Stomach smooth muscle (tissue), 2 donors: ENCODE measurements around the gene SLC25A29.
"Not testable (repeated sequence)": the region's sequence is repeated elsewhere in the genome, so short reads cannot be mapped to it uniquely, and the experiment has no call there.

Experiments
- H3K27ac ChIP-seq: one replicate; pipeline ENCODE4 v1.7.0; 2013; ENCODE audit warnings: mild to moderate bottlenecking, low read length, inconsistent platforms
- H3K27me3 ChIP-seq, 2 donors: one replicate each; pipeline ENCODE4 v1.7.0; 2013; ENCODE audit warnings: low read length in 2 of 2; ENCODE audit not compliant: insufficient read depth in 2 of 2, control insufficient read depth in 1 of 2
- H3K36me3 ChIP-seq, 2 donors: one replicate each; pipeline ENCODE4 v1.7.0; 2013; ENCODE audit warnings: low read length in 2 of 2; ENCODE audit not compliant: control insufficient read depth in 2 of 2, insufficient read depth in 2 of 2
- H3K4me1 ChIP-seq: one replicate; pipeline ENCODE4 v1.7.0; 2013; ENCODE audit warnings: low read length; ENCODE audit not compliant: control insufficient read depth, insufficient read depth
- H3K4me3 ChIP-seq, 2 donors: one replicate each; pipeline ENCODE4 v1.7.0; 2013; ENCODE audit warnings: low read length in 2 of 2
- H3K9ac ChIP-seq, 2 donors: one replicate each; pipeline ENCODE4 v1.7.0; 2013; ENCODE audit warnings: low read length in 2 of 2, mild to moderate bottlenecking in 1 of 2
- H3K9me3 ChIP-seq, 2 donors: one replicate each; pipeline ENCODE4 v1.7.0; 2013; ENCODE audit warnings: low read length in 2 of 2; ENCODE audit not compliant: control insufficient read depth in 2 of 2
- donor health status: healthy.
- donor health status: Pancreatic carcinoma.

The SLC25A29 gene

GRCh38 chr14:100283984-100284881 lies 22.0 kb downstream of the SLC25A29 start:
- Histone ChIP-seq H3K27ac (peak overlapping the region; percentile 55), H3K4me1 (peaks cover 17% of the 10 kb centered on the region), H3K9me3 (no peaks in the 10 kb centered on the region), H3K27me3 (no peaks in the 10 kb centered on the region), H3K36me3 (peaks cover 0 to 4% of the 10 kb centered on the region in 2 donors), H3K9ac (peak overlapping the region in 1 of 2 donors; percentile 6), H3K4me3 (peak overlapping the region; percentile 67 to 77)

GRCh38 chr14:100283436-100283835 lies 22.8 kb downstream of the SLC25A29 start:
- not testable (repeated sequence) for H3K9me3 ChIP-seq, H3K9ac ChIP-seq, H3K27ac ChIP-seq, H3K27me3 ChIP-seq, H3K4me3 ChIP-seq, H3K36me3 ChIP-seq
- H3K4me1 ChIP-seq: peaks cover 17% of the 10 kb centered on the region

- H3K27ac ChIP-seq: no peak overlapping the region
- no peak overlapping the region for H3K4me3 ChIP-seq
- H3K4me1 ChIP-seq: peaks cover 17% of the 10 kb centered on the region
- H3K27me3 ChIP-seq: no peaks in the 10 kb centered on the region
- H3K9me3 ChIP-seq: no peaks in the 10 kb centered on the region
- H3K9ac ChIP-seq: no peak overlapping the region
- H3K36me3 ChIP-seq: peaks cover 0 to 2% of the 10 kb centered on the region in 2 donors
These were observed 23.4 kb downstream of the SLC25A29 start for GRCh38 chr14:100282766-100283419.

GRCh38 chr14:100282083-100282350 lies 24.2 kb downstream of the SLC25A29 start:
- Histone ChIP-seq H3K9ac (no peak overlapping the region), H3K9me3 (no peaks in the 10 kb centered on the region), H3K4me1 (peaks cover 17% of the 10 kb centered on the region), H3K27ac (no peak overlapping the region), H3K27me3 (no peaks in the 10 kb centered on the region), H3K4me3 (no peak overlapping the region), H3K36me3 (peaks cover 0 to 5% of the 10 kb centered on the region in 2 donors)

GRCh38 chr14:100281286-100282082 lies 24.8 kb downstream of the SLC25A29 start:
- H3K27ac ChIP-seq: no peak overlapping the region
- no peak overlapping the region for H3K9ac ChIP-seq
- no peaks in the 10 kb centered on the region for H3K9me3 ChIP-seq
- no peaks in the 10 kb centered on the region for H3K27me3 ChIP-seq
- peaks cover 0 to 6% of the 10 kb centered on the region in 2 donors for H3K36me3 ChIP-seq
- no peak overlapping the region for H3K4me3 ChIP-seq
- H3K4me1 ChIP-seq: peaks cover 16% of the 10 kb centered on the region

GRCh38 chr14:100279563-100279962 lies 26.7 kb downstream of the SLC25A29 start:
- Histone ChIP-seq H3K27me3 (no peaks in the 10 kb centered on the region), H3K9ac (peak overlapping the region in 1 of 2 donors; percentile 13), H3K36me3 (peaks cover 0 to 9% of the 10 kb centered on the region in 2 donors), H3K27ac (no peak overlapping the region), H3K4me1 (peaks cover 5% of the 10 kb centered on the region), H3K9me3 (no peaks in the 10 kb centered on the region), H3K4me3 (no peak overlapping the region)

- Histone ChIP-seq H3K27ac (no peak overlapping the region), H3K27me3 (no peaks in the 10 kb centered on the region), H3K4me3 (no peak overlapping the region), H3K9ac (no peak overlapping the region), H3K9me3 (no peaks in the 10 kb centered on the region), H3K4me1 (peaks cover 5% of the 10 kb centered on the region), H3K36me3 (peaks cover 0 to 9% of the 10 kb centered on the region in 2 donors)
These were observed 27.1 kb downstream of the SLC25A29 start for GRCh38 chr14:100279133-100279532.

- Histone ChIP-seq H3K36me3 (peaks cover 0 to 9% of the 10 kb centered on the region in 2 donors), H3K27ac (no peak overlapping the region), H3K9me3 (no peaks in the 10 kb centered on the region), H3K4me1 (peaks cover 5% of the 10 kb centered on the region), H3K27me3 (no peaks in the 10 kb centered on the region), H3K4me3 (no peak overlapping the region), H3K9ac (no peak overlapping the region)
These were observed 27.5 kb downstream of the SLC25A29 start for GRCh38 chr14:100278702-100279101.

GRCh38 chr14:100275214-100275613 lies 31.0 kb downstream of the SLC25A29 start:
- H3K9me3 ChIP-seq: no peaks in the 10 kb centered on the region
- H3K27me3 ChIP-seq: no peaks in the 10 kb centered on the region
- H3K36me3 ChIP-seq: peaks cover 0 to 7% of the 10 kb centered on the region in 2 donors
- no peak overlapping the region for H3K4me3 ChIP-seq
- no peak overlapping the region for H3K27ac ChIP-seq
- peaks cover 6% of the 10 kb centered on the region for H3K4me1 ChIP-seq
- H3K9ac ChIP-seq: no peak overlapping the region

- Histone ChIP-seq H3K9me3 (no peaks in the 10 kb centered on the region), H3K27me3 (no peaks in the 10 kb centered on the region), H3K36me3 (peaks cover 0 to 7% of the 10 kb centered on the region in 2 donors), H3K9ac (no peak overlapping the region), H3K4me1 (peaks cover 4% of the 10 kb centered on the region), H3K4me3 (no peak overlapping the region), H3K27ac (no peak overlapping the region)
These were observed 32.0 kb downstream of the SLC25A29 start for GRCh38 chr14:100274250-100274649.
